ENCODE results near the gene ADPRS. TPM values are rescaled to one million over a fixed set of nuclear protein-coding genes. Genes with fewer than 3 reads are reported as not detected.
A peak's percentile ranks its signal among the peaks of the same experiment; 100 is the strongest.

The ADPRS gene
- total RNA-seq, 1 donor from 2014 or later: 50.0 TPM

GRCh38 chr1:36126005-36126716 lies 37.5 kb downstream of the ADPRS start:
- TF ChIP-seq CTCF (IDR thresholded peaks at IDR 0.05; ENCODE audit: insufficient read depth, low read length, severe bottlenecking): no peak
- Histone ChIP-seq H3K36me3 (ENCODE audit: control insufficient read depth, insufficient read depth, low read length) (no peaks in the 10 kb centered on the region), H3K4me3 (ENCODE audit: low read depth, low read length) (no peak overlapping the region), H3K27me3 (ENCODE audit: control insufficient read depth, insufficient read depth, low read length) (peaks cover 5% of the 10 kb centered on the region)
- no peak for DNase-seq (ENCODE audit: low read depth)
- FAIRE-seq: no peak

- DNase-seq (ENCODE audit: low read depth) (no peak), FAIRE-seq (no peak)
- Histone ChIP-seq H3K4me3 (ENCODE audit: low read depth, low read length) (no peak overlapping the region), H3K27me3 (ENCODE audit: control insufficient read depth, insufficient read depth, low read length) (peaks cover 5% of the 10 kb centered on the region), H3K36me3 (ENCODE audit: control insufficient read depth, insufficient read depth, low read length) (no peaks in the 10 kb centered on the region)
- no peak for TF ChIP-seq CTCF (IDR thresholded peaks at IDR 0.05; ENCODE audit: insufficient read depth, low read length, severe bottlenecking)
Measured at GRCh38 chr1:36126797-36127500, 38.3 kb downstream of the ADPRS start.

- H3K4me3 ChIP-seq (ENCODE audit: low read depth, low read length): no peak overlapping the region
- FAIRE-seq: peak; percentile 80
- DNase-seq (ENCODE audit: low read depth): no peak
- H3K27me3 ChIP-seq (ENCODE audit: control insufficient read depth, insufficient read depth, low read length): peaks cover 3% of the 10 kb centered on the region
- no peak for TF ChIP-seq CTCF (IDR thresholded peaks at IDR 0.05; ENCODE audit: insufficient read depth, low read length, severe bottlenecking)
- H3K36me3 ChIP-seq (ENCODE audit: control insufficient read depth, insufficient read depth, low read length): no peaks in the 10 kb centered on the region
Measured at GRCh38 chr1:36128126-36128904, 39.6 kb downstream of the ADPRS start.

- TF ChIP-seq CTCF (IDR thresholded peaks at IDR 0.05; ENCODE audit: insufficient read depth, low read length, severe bottlenecking): no peak
- peaks cover 3% of the 10 kb centered on the region for H3K27me3 ChIP-seq (ENCODE audit: control insufficient read depth, insufficient read depth, low read length)
- no peaks in the 10 kb centered on the region for H3K36me3 ChIP-seq (ENCODE audit: control insufficient read depth, insufficient read depth, low read length)
- DNase-seq (ENCODE audit: low read depth) (no peak), FAIRE-seq (no peak)
- no peak overlapping the region for H3K4me3 ChIP-seq (ENCODE audit: low read depth, low read length)
Measured at GRCh38 chr1:36128905-36129206, 40.2 kb downstream of the ADPRS start.

- no peak for TF ChIP-seq CTCF (IDR thresholded peaks at IDR 0.05; ENCODE audit: insufficient read depth, low read length, severe bottlenecking)
- DNase-seq (ENCODE audit: low read depth) (no peak), FAIRE-seq (no peak)
- Histone ChIP-seq H3K4me3 (ENCODE audit: low read depth, low read length) (no peak overlapping the region), H3K27me3 (ENCODE audit: control insufficient read depth, insufficient read depth, low read length) (no peaks in the 10 kb centered on the region), H3K36me3 (ENCODE audit: control insufficient read depth, insufficient read depth, low read length) (peaks cover 3% of the 10 kb centered on the region)
Measured at GRCh38 chr1:36132029-36132428, 43.3 kb downstream of the ADPRS start.
